ENCODE data around the gene NYAP2.

GRCh38 chr2:225531559-225531958, 132.0 kb downstream of the NYAP2 start:
- TF ChIP-seq CTCF (IDR thresholded peaks at IDR 0.05), result no peak
- TF ChIP-seq POLR2A (IDR thresholded peaks at IDR 0.05), result no peak

All from uterus (tissue), 2 donors.